Measurements from ENCODE around the gene PELI1.

The PELI1 gene

GRCh38 chr2:64144057-64145013, at the start of gene PELI1:
Gene PELI1 (minus strand): TSS chr2:64144420. CDS start chr2:64108310, 36,110 bp downstream.
- FAIRE-seq = no peak

GRCh38 chr2:64193491-64193890, 49.3 kb upstream of the PELI1 start:
- FAIRE-seq = no peak

- FAIRE-seq = no peak
Observed at GRCh38 chr2:64192664-64193105, 48.5 kb upstream of the PELI1 start.

- no peak for FAIRE-seq
Observed at GRCh38 chr2:64192125-64192479, 47.9 kb upstream of the PELI1 start.

- FAIRE-seq = no peak
Observed at GRCh38 chr2:64189586-64189985, 45.4 kb upstream of the PELI1 start.

GRCh38 chr2:64189167-64189566, 44.9 kb upstream of the PELI1 start:
- no peak for FAIRE-seq

GRCh38 chr2:64186699-64187605, 42.7 kb upstream of the PELI1 start:
- no peak for FAIRE-seq

- no peak for FAIRE-seq
Observed at GRCh38 chr2:64179582-64180321, 35.5 kb upstream of the PELI1 start.

- FAIRE-seq = no peak
Observed at GRCh38 chr2:64177315-64177714, 33.1 kb upstream of the PELI1 start.

GRCh38 chr2:64175419-64176197, 31.4 kb upstream of the PELI1 start:
- no peak for FAIRE-seq

- FAIRE-seq = no peak
Observed at GRCh38 chr2:64173156-64174135, 29.2 kb upstream of the PELI1 start.

- no peak for FAIRE-seq
Observed at GRCh38 chr2:64168756-64169155, 24.5 kb upstream of the PELI1 start.

GRCh38 chr2:64168201-64168600, 24.0 kb upstream of the PELI1 start:
- FAIRE-seq = no peak

GRCh38 chr2:64166637-64167420, 22.6 kb upstream of the PELI1 start:
- no peak for FAIRE-seq

GRCh38 chr2:64166212-64166611, 22.0 kb upstream of the PELI1 start:
- no peak for FAIRE-seq

GRCh38 chr2:64165706-64166105, 21.5 kb upstream of the PELI1 start:
- FAIRE-seq = no peak

GRCh38 chr2:64164629-64165028, 20.4 kb upstream of the PELI1 start:
- no peak for FAIRE-seq

GRCh38 chr2:64162516-64162915, 18.3 kb upstream of the PELI1 start:
- no peak for FAIRE-seq

- FAIRE-seq = no peak
Observed at GRCh38 chr2:64157792-64158191, 13.6 kb upstream of the PELI1 start.

GRCh38 chr2:64153811-64154210, 9.6 kb upstream of the PELI1 start:
- no peak for FAIRE-seq
